Kasumi-1 (cell line): Measurements from ENCODE around the gene LIG4.
"Not testable (repeated sequence)": the region's sequence is repeated elsewhere in the genome, so short reads cannot be mapped to it uniquely, and the experiment has no call there.

Experiments used
- DNase-seq, 2 experiments: peaks; one replicate each; lab custom pipeline; 2025; lab: John Stamatoyannopoulos, UW

LIG4 gene

GRCh38 chr13:108215436-108215835 is at the start of gene LIG4:
LIG4 (minus strand) TSS chr13:108215536; CDS start chr13:108211268, 4,268 bp downstream.
- DNase-seq, result peak; percentile 82 to 86

- DNase-seq, result no peak
These were observed 48.5 kb upstream of the LIG4 start for GRCh38 chr13:108263621-108264355.

DNA sequence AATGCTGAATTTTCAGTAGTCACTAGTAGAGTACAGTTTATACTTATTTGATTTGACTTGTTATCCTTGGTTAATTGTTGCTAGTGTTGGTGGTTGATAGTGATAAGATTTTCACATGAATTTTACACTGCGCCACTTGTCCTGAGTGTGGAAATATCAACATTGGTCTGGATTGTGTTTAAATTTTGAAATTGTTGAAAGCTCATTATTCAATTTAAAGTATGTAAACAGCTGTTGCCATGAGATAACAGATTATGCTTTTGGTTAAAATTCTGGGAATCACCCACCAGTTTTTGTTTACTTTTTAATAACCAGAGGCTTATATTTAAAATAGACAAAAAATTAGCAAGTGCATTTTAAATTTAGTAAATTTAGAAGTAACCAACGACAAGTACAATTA is 41.9 kb upstream of the LIG4 start:
- no peak for DNase-seq

GRCh38 chr13:108249150-108249549 is 33.8 kb upstream of the LIG4 start:
- no peak for DNase-seq

- no peak for DNase-seq
These were observed 15.0 kb upstream of the LIG4 start for GRCh38 chr13:108230377-108230776.

GRCh38 chr13:108227651-108228272 is 12.4 kb upstream of the LIG4 start:
- DNase-seq, result peak; percentile 59 to 73

GRCh38 chr13:108226184-108226583 is 10.8 kb upstream of the LIG4 start:
- no peak for DNase-seq

- DNase-seq, result no peak
These were observed 10.1 kb upstream of the LIG4 start for GRCh38 chr13:108225440-108225839.

DNA sequence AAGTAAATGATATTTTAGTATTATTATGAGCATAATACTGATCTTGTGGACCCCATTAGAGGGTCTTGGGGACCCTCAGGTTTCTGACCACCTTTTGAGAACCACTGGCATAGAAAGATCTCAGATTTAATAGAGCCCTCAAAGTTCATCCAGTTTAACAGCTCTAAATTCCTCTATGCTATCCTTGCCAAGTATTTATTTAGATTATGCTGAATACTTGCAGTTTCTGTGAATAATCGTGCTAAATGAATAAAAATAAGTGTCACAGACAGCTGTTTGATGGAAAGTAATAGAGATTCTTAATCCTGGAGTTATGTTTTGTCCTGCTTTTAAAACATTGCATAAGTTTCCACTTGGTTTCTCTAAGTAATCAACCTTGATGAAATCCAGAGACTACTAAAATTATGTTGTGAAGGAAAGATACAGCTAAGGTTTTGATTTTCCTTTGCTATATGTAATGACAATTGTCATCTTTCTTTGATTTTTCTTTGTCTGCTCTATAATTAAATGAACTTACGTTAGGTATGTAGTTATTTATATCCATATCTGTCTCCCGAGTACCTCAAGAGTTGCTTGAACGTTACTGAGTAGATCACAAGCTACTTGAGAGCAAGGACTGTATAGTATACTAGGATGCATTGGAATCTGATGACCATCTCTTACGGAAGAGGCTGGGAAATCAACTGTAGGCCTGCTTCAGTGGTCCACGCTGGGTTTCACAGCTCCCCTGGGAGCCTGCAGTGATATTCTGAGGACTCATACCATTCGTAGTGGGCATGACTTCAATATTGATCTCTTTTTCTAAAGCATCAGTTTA is 8.6 kb upstream of the LIG4 start:
- no peak for DNase-seq

- no peak for DNase-seq
These were observed 4.7 kb upstream of the LIG4 start for GRCh38 chr13:108220041-108220440.

DNA sequence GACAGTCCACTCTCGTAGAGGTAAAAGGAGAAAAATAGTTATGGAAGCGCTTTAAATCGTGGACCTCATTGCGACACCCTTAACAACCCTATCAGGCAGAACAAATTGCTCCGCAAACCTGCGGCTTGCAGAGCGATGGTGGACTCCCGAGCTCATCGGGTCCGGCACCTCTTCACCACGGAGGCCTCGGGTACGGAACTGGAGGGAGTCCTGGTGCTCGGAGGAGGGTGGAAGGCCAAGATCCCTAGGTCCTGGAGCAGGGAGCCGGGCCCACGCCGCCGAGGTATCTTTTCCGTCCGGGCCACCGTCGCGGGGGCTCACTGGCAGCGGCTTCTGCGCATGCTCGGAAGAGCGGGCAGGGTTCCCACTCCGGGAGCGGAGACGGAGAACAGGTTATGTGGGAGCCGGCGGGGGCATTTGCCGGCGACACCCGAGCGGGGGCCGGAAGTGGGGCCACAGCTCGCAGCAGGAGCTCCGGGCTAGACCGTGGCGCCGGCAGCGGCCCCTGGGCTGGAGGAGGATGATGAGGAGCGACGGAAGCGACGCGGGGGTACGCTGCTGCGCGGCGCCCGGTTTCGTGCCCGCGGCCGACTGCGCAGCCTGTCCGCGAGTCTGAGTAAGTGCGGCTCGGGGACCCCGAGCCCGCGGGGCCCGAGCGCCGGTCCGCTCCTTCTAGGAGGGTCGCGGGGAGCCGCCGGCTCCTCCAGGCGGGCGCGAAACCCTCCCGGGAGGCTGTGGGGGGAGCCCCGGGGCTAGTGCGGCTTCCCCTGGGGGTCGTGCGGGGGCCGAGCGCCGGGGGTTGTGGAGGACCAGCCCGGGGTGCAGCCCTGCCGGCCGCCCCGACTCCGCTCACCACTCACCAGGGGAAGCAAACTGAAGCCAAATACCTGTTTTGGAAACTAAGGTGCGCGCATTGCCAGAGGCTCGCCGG is 3.0 kb upstream of the LIG4 start, which contains the start of gene ABHD13:
ABHD13 (plus strand) TSS at position 349 of the 931 bp plus-strand sequence. CDS start 10,827 bp downstream, outside the sequence.
- peak; percentile 89 to 90 for DNase-seq

GRCh38 chr13:108217307-108218043 is 2.1 kb upstream of the LIG4 start:
- not testable (repeated sequence) for DNase-seq

- no peak for DNase-seq
These were observed 680 bp downstream of the LIG4 start for GRCh38 chr13:108214441-108215271.

DNA sequence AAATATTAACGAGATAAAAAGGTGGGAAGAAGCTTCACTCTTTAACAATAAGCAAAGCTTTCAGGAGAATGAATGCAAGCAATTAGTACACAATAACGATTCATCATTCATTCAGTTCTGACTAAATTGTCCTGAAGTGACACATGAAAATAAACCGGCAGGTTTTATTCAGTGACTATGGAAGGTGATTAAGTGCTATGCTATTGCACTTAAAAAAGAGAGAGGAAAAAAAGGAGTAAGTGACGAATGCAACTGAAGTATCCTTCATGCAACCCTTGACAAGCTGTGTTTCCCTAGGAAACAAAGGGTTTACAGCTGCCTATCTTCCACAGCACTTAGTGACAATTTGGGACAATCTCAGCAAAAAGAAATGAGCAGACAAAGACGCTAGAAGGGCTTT is 1.4 kb downstream of the LIG4 start:
- no peak for DNase-seq

GRCh38 chr13:108212886-108213285 is 2.5 kb downstream of the LIG4 start:
- DNase-seq, result no peak

GRCh38 chr13:108210551-108210950 is 4.8 kb downstream of the LIG4 start:
- no peak for DNase-seq

GRCh38 chr13:108200781-108201398 is 14.4 kb downstream of the LIG4 start:
- no peak for DNase-seq

- no peak for DNase-seq
These were observed 19.5 kb downstream of the LIG4 start for GRCh38 chr13:108195861-108196260.

DNA sequence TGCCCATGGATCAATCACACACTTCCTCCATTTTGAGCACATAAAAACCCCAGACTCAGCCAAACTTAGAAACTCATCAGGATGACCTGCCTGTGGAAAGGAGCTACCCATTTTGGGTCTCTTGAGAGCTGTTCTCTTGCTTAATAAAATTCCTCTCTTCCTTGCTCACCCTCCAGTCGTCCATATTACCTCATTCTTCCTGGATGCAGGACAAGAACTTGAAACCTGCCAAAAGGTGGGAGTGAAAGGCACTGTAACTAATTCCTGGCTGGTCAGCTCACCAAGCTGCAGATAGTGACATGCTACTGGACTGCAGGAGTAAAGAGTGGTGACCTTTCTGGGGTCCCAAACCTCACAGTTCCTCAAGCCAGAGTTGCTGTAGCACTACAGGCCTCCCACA is 20.2 kb downstream of the LIG4 start:
- no peak for DNase-seq
